NB4 (cell line): ENCODE results near the gene NT5DC1.

Experiments used
- POLR2A ChIP-seq: IDR thresholded peaks from 2 replicates; pipeline ENCODE4 v1.6.1; 2011; ENCODE audit warnings: mild to moderate bottlenecking; ENCODE audit not compliant: insufficient read length; ENCODE audit errors: extremely low read depth
- TF ChIP-seq, protein P1 (sequence below): IDR thresholded peaks from one replicate; pipeline ENCODE4 v1.5.1; 2012; ENCODE audit warnings: low read depth, low read length

DNA sequence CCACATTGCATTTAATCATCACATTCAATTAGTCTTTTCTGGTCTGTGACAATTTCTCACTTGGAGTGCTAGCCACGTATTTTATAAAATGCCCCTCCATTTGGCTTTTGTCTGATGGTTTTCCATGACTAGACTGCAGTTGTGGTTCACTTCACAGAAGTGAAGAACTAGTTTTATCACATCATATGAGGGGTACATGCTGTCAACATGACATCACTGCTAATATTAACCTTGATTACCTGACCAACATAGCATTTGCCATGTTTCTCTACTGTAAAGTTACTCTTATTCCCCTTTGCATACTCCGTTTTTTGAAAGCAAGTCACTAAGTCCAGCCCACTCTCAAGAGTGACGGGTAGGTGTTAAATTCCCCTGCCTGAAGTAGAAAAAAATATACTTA is 73.3 kb downstream of the NT5DC1 start:
- TF ChIP-seq, protein P1, sequence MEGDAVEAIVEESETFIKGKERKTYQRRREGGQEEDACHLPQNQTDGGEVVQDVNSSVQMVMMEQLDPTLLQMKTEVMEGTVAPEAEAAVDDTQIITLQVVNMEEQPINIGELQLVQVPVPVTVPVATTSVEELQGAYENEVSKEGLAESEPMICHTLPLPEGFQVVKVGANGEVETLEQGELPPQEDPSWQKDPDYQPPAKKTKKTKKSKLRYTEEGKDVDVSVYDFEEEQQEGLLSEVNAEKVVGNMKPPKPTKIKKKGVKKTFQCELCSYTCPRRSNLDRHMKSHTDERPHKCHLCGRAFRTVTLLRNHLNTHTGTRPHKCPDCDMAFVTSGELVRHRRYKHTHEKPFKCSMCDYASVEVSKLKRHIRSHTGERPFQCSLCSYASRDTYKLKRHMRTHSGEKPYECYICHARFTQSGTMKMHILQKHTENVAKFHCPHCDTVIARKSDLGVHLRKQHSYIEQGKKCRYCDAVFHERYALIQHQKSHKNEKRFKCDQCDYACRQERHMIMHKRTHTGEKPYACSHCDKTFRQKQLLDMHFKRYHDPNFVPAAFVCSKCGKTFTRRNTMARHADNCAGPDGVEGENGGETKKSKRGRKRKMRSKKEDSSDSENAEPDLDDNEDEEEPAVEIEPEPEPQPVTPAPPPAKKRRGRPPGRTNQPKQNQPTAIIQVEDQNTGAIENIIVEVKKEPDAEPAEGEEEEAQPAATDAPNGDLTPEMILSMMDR: no peak
- no peak for TF ChIP-seq POLR2A
